ENCODE data around the gene LRRN4.

- TF ChIP-seq ESRRA (IDR thresholded peaks at IDR 0.05; ENCODE audit: borderline replicate concordance, low read depth) = no peak
- no peak for TF ChIP-seq POLR2A (conservative IDR thresholded peaks at IDR 0.05)
- no peak for TF ChIP-seq EP300 (IDR thresholded peaks at IDR 0.05; ENCODE audit: low read length)
These were observed 62.0 kb downstream of the LRRN4 start for GRCh38 chr20:5991623-5992441.
